Measurements from ENCODE around the gene ATP10A. TPM values are rescaled to one million over a fixed set of nuclear protein-coding genes. Genes with fewer than 3 reads are reported as not detected.

ATP10A gene
- total RNA-seq, 1 experiment from 2014 or later: 0.02 TPM

DNA sequence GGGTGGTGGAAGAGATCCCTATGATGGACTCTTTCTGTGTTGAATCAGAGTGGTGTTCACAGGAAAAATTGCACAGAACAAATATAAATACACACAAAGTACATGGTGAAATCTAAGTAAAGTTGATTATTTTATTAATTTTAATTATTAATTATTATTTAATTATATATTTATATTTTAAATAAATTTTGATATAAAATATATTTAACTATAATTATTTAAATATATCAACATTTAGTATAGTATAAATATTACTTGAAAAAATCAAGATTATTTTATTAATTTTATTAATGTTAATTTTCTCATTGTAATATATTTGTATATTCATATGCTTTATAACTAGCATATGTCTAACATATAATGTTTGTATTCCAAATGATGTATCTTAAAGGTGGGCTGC lies 11.3 kb upstream of the ATP10A start (continued):
- TF ChIP-seq YY1 (IDR thresholded peaks at IDR 0.05; ENCODE audit: extremely low read depth, insufficient replicate concordance, low read depth, low read length) (no peak), ZFX (IDR thresholded peaks at IDR 0.05) (no peak), CBX3 (IDR thresholded peaks at IDR 0.05; ENCODE audit: low read depth) (no peak), ZNF274 (IDR thresholded peaks at IDR 0.05; ENCODE audit: low read depth, low read length) (no peak), FOSL1 (IDR thresholded peaks at IDR 0.05; ENCODE audit: low read depth) (no peak)

DNA sequence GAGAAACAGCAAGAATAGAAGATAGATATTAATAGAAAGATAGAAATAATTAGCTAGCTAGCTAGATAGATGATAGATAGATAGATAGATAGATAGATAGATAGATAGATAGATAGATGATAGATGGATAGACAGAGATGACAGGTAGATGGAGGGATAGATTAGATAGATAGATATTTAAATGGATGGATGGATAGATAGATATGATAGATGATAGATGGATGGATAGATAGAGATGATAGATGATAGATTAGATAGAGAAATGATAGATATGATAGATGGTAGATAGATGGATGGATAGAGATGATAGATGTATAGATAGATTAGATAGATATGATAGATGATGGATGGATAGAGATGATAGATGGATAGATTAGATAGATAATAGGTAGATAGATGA lies 8.3 kb upstream of the ATP10A start:
- ChIA-PET CTCF (no interaction called here), RAD21 (ENCODE audit: low non-redundant PET in 1 of 2, low total read pairs in 2 of 2, uncharacterized antibody in 2 of 2, unreplicated experiment in 2 of 2) (no interaction called here), POLR2A (no interaction called here)
- Histone ChIP-seq H2AFZ (ENCODE audit: low read depth, low read length, poor library complexity, severe bottlenecking) (no peak overlapping the region), H3K79me2 (ENCODE audit: insufficient read depth, low read length) (no peaks in the 10 kb centered on the region), H3K4me3 (replicated peaks in 1 of 2; ENCODE audit: low read depth in 1 of 2, low read length in 2 of 2) (no peak overlapping the region), H3K4me2 (ENCODE audit: low read length) (no peak overlapping the region), H3K9me2 (ENCODE audit: insufficient read depth) (no peaks in the 10 kb centered on the region), H3K9ac (ENCODE audit: low read length) (no peak overlapping the region), H3K4me1 (ENCODE audit: control insufficient read depth in 1 of 2, insufficient read depth in 2 of 2, low read length in 2 of 2) (no peaks in the 10 kb centered on the region), H3K27me3 (ENCODE audit: insufficient read depth, low read length) (no peaks in the 10 kb centered on the region), H4K20me1 (ENCODE audit: insufficient read depth) (no peaks in the 10 kb centered on the region), H3K27ac (ENCODE audit: low read depth, low read length) (no peak overlapping the region), H3K36me3 (ENCODE audit: control insufficient read depth in 1 of 2, insufficient read depth in 2 of 2, low read length in 2 of 2) (no peaks in the 10 kb centered on the region), H3K9me3 (ENCODE audit: control insufficient read depth in 1 of 2, insufficient read depth in 1 of 2, low read depth in 1 of 2, low read length in 2 of 2) (peaks cover 8 to 20% of the 10 kb centered on the region in 2 experiments; a peak in 2 of 4 replicates)
- no TSS peak for BruUV-seq (replicated peaks)
- intact Hi-C loops (cut with micrococcal nuclease): no loop called here
- no peak for ATAC-seq
- DNase-seq (ENCODE audit: low read depth, low spot score): no peak
- TF ChIP-seq ELF1 (IDR thresholded peaks at IDR 0.05; ENCODE audit: borderline replicate concordance, low read depth) (no peak), YY1 (IDR thresholded peaks at IDR 0.05; ENCODE audit: extremely low read depth, insufficient replicate concordance, low read depth, low read length) (no peak), CEBPB (IDR thresholded peaks at IDR 0.05; ENCODE audit: low read depth) (no peak), POLR2A (IDR thresholded peaks at IDR 0.05; ENCODE audit: borderline replicate concordance, extremely low read depth, insufficient read depth, insufficient read length) (no peak), EZH2phosphoT487 (IDR thresholded peaks at IDR 0.05; ENCODE audit: borderline replicate concordance) (no peak), TCF7L2 (IDR thresholded peaks at IDR 0.05; ENCODE audit: borderline replicate concordance, extremely low read depth, insufficient read depth, insufficient read length) (no peak), CBX3 (IDR thresholded peaks at IDR 0.05; ENCODE audit: low read depth) (no peak), JUND (IDR thresholded peaks at IDR 0.05) (no peak), SIN3A (IDR thresholded peaks at IDR 0.05; ENCODE audit: low read depth) (no peak), SP1 (IDR thresholded peaks at IDR 0.05; ENCODE audit: low read depth) (no peak), EZH2 (IDR thresholded peaks at IDR 0.05) (no peak), POLR2AphosphoS5 (IDR thresholded peaks at IDR 0.05; ENCODE audit: low read depth, low read length) (no peak), EGR1 (IDR thresholded peaks at IDR 0.05; ENCODE audit: low read depth) (no peak), FOSL1 (IDR thresholded peaks at IDR 0.05; ENCODE audit: low read depth) (no peak)
- TF ChIP-seq, protein P1, sequence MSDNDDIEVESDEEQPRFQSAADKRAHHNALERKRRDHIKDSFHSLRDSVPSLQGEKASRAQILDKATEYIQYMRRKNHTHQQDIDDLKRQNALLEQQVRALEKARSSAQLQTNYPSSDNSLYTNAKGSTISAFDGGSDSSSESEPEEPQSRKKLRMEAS (IDR thresholded peaks at IDR 0.05): no peak
- TF ChIP-seq, protein P2, sequence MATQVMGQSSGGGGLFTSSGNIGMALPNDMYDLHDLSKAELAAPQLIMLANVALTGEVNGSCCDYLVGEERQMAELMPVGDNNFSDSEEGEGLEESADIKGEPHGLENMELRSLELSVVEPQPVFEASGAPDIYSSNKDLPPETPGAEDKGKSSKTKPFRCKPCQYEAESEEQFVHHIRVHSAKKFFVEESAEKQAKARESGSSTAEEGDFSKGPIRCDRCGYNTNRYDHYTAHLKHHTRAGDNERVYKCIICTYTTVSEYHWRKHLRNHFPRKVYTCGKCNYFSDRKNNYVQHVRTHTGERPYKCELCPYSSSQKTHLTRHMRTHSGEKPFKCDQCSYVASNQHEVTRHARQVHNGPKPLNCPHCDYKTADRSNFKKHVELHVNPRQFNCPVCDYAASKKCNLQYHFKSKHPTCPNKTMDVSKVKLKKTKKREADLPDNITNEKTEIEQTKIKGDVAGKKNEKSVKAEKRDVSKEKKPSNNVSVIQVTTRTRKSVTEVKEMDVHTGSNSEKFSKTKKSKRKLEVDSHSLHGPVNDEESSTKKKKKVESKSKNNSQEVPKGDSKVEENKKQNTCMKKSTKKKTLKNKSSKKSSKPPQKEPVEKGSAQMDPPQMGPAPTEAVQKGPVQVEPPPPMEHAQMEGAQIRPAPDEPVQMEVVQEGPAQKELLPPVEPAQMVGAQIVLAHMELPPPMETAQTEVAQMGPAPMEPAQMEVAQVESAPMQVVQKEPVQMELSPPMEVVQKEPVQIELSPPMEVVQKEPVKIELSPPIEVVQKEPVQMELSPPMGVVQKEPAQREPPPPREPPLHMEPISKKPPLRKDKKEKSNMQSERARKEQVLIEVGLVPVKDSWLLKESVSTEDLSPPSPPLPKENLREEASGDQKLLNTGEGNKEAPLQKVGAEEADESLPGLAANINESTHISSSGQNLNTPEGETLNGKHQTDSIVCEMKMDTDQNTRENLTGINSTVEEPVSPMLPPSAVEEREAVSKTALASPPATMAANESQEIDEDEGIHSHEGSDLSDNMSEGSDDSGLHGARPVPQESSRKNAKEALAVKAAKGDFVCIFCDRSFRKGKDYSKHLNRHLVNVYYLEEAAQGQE (IDR thresholded peaks at IDR 0.05; ENCODE audit: low read depth): no peak
- TF ChIP-seq, protein P3, sequence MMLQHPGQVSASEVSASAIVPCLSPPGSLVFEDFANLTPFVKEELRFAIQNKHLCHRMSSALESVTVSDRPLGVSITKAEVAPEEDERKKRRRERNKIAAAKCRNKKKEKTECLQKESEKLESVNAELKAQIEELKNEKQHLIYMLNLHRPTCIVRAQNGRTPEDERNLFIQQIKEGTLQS (IDR thresholded peaks at IDR 0.05): no peak
- TF ChIP-seq, protein P4, sequence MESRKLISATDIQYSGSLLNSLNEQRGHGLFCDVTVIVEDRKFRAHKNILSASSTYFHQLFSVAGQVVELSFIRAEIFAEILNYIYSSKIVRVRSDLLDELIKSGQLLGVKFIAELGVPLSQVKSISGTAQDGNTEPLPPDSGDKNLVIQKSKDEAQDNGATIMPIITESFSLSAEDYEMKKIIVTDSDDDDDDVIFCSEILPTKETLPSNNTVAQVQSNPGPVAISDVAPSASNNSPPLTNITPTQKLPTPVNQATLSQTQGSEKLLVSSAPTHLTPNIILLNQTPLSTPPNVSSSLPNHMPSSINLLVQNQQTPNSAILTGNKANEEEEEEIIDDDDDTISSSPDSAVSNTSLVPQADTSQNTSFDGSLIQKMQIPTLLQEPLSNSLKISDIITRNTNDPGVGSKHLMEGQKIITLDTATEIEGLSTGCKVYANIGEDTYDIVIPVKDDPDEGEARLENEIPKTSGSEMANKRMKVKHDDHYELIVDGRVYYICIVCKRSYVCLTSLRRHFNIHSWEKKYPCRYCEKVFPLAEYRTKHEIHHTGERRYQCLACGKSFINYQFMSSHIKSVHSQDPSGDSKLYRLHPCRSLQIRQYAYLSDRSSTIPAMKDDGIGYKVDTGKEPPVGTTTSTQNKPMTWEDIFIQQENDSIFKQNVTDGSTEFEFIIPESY (IDR thresholded peaks at IDR 0.05; ENCODE audit: extremely low read depth, insufficient replicate concordance, low read length): no peak
